Liver (tissue), 9 donors: ENCODE data around the gene CRISPLD2. TPM values are rescaled to one million over a fixed set of nuclear protein-coding genes. Genes with fewer than 3 reads are reported as not detected.

Source experiments
- DNase-seq: peaks from one replicate; pipeline ENCODE4 v3.0.0-alpha.2; 2017; ENCODE audit warnings: low spot score
- H3K27ac ChIP-seq, 2 donors: one replicate each; pipeline ENCODE4 v1.7.0; 2013; ENCODE audit warnings: inconsistent platforms in 2 of 2, low read length in 2 of 2, control low read depth in 1 of 2, low read depth in 1 of 2, mild to moderate bottlenecking in 1 of 2
- H3K27me3 ChIP-seq, 4 donors: one replicate each; pipeline versions ENCODE4 v1.6.1 to v1.7.0; 2013; ENCODE audit warnings: low read length in 3 of 4, inconsistent platforms in 1 of 4, mild to moderate bottlenecking in 1 of 4, moderate library complexity in 1 of 4; ENCODE audit not compliant: control insufficient read depth in 4 of 4, insufficient read depth in 4 of 4
- H3K36me3 ChIP-seq, 4 donors: one replicate each; pipeline versions ENCODE4 v1.6.1 to v1.7.0; 2013; ENCODE audit warnings: low read length in 3 of 4, mild to moderate bottlenecking in 3 of 4, low read depth in 1 of 4, moderate library complexity in 1 of 4; ENCODE audit not compliant: control insufficient read depth in 4 of 4, insufficient read depth in 3 of 4
- H3K4me1 ChIP-seq, 4 donors: one replicate each; pipeline versions ENCODE4 v1.6.1 to v1.7.0; 2013; ENCODE audit warnings: low read length in 3 of 4, mild to moderate bottlenecking in 3 of 4, moderate library complexity in 1 of 4; ENCODE audit not compliant: control insufficient read depth in 4 of 4, insufficient read depth in 4 of 4
- H3K4me3 ChIP-seq, 3 donors: one replicate each; pipeline versions ENCODE4 v1.6.1 to v1.7.0; 2013; ENCODE audit warnings: low read length in 3 of 3, control low read depth in 1 of 3, low read depth in 1 of 3, mild to moderate bottlenecking in 1 of 3
- H3K9ac ChIP-seq, 2 donors: one replicate each; pipeline ENCODE4 v1.7.0; 2013; ENCODE audit warnings: low read length in 2 of 2, mild to moderate bottlenecking in 2 of 2, moderate library complexity in 2 of 2, control low read depth in 1 of 2, low read depth in 1 of 2
- H3K9me3 ChIP-seq, 4 donors: one replicate each; pipeline versions ENCODE4 v1.6.1 to v1.7.0; 2013; ENCODE audit warnings: low read length in 3 of 4; ENCODE audit not compliant: control insufficient read depth in 4 of 4
- EGR1 ChIP-seq, 2 donors: IDR thresholded peaks; 2 replicates each; pipeline ENCODE4 v1.6.1; 2016 to 2018; ENCODE audit warnings: antibody characterized with exemption in 2 of 2, low read depth in 2 of 2
- FOXA1 ChIP-seq: IDR thresholded peaks from 2 replicates; pipeline ENCODE4 v1.6.1; 2016; ENCODE audit warnings: antibody characterized with exemption
- FOXA2 ChIP-seq: IDR thresholded peaks from 2 replicates; pipeline ENCODE4 v1.6.1; 2016; ENCODE audit warnings: antibody characterized with exemption
- GABPA ChIP-seq, 2 donors: IDR thresholded peaks in 1 of 2; conservative IDR thresholded peaks in 1 of 2; 2 replicates each; pipeline ENCODE4 v1.6.1; 2016; ENCODE audit warnings: antibody characterized with exemption in 2 of 2, mild to moderate bottlenecking in 1 of 2, moderate library complexity in 1 of 2
- HNF4A ChIP-seq, 2 donors: conservative IDR thresholded peaks; 2 replicates each; pipeline ENCODE4 v1.6.1; 2016; ENCODE audit warnings: antibody characterized with exemption in 2 of 2, mild to moderate bottlenecking in 2 of 2
- HNF4G ChIP-seq: IDR thresholded peaks from 2 replicates; pipeline ENCODE4 v1.6.1; 2016; ENCODE audit warnings: antibody characterized with exemption
- JUND ChIP-seq, 2 donors: IDR thresholded peaks; 2 replicates each; pipeline ENCODE4 v1.6.1; 2016; ENCODE audit warnings: antibody characterized with exemption in 2 of 2
- NR2F2 ChIP-seq: IDR thresholded peaks from 2 replicates; pipeline ENCODE4 v1.6.1; 2016; ENCODE audit warnings: antibody characterized with exemption
- RAD21 ChIP-seq, 2 donors: IDR thresholded peaks; 2 replicates each; pipeline ENCODE4 v1.6.1; 2016; ENCODE audit warnings: antibody characterized with exemption in 2 of 2, mild to moderate bottlenecking in 2 of 2
- SP1 ChIP-seq: IDR thresholded peaks from 2 replicates; pipeline ENCODE4 v1.6.1; 2018; ENCODE audit warnings: antibody characterized with exemption, mild to moderate bottlenecking
- TAF1 ChIP-seq: conservative IDR thresholded peaks from 2 replicates; pipeline ENCODE4 v1.6.1; 2016; ENCODE audit warnings: antibody characterized with exemption, mild to moderate bottlenecking
- YY1 ChIP-seq: IDR thresholded peaks from 2 replicates; pipeline ENCODE4 v1.6.1; 2016; ENCODE audit warnings: antibody characterized with exemption, mild to moderate bottlenecking
- WGBS: extraction: QIAGEN DNeasy Blood & Tissue Kit; methylation state at CpG from one replicate; pipeline ENCODE4 v1.1.7; 2013; 5-methylcytosine and 5-hydroxymethylcytosine counted together
- polyA plus RNA-seq, 2 donors: library from polyadenylated mRNA; stranded (reverse) in 1 of 2; unstranded in 1 of 2; fragments of 200-250 nt in 1 of 2; fragments of >200 nt in 1 of 2; fragmentation: Nextera tagmentation in 1 of 2; extraction: Ambion mirVana in 1 of 2; gene quantifications; one replicate each; pipeline versions ENCODE4 v1.2.1 to v1.2.3, GENCODE V29; 2013 to 2015
- total RNA-seq, 2 donors: library from RNA; depleted of rRNA; stranded (reverse); fragments of >200 nt; gene quantifications; one replicate each; pipeline ENCODE4 v1.2.3, GENCODE V29; 2014
- TF ChIP-seq, protein P1 (sequence below): IDR thresholded peaks from 2 replicates; pipeline ENCODE4 v1.6.1; 2016; ENCODE audit warnings: antibody characterized with exemption
- TF ChIP-seq, protein P2 (sequence below): IDR thresholded peaks from 2 replicates; pipeline ENCODE4 v1.6.1; 2016; ENCODE audit warnings: antibody characterized with exemption
- TF ChIP-seq, protein P3 (sequence below): IDR thresholded peaks from 2 replicates; pipeline ENCODE4 v1.6.1; 2016; ENCODE audit warnings: antibody characterized with exemption
- TF ChIP-seq, protein P4 (sequence below): fragments of 150-350 bp; IDR thresholded peaks from 2 replicates; pipeline ENCODE4 v1.5.1; 2017; ENCODE audit warnings: improper control_type of control experiment, low read depth, low read length; ENCODE audit not compliant: missing input control
- TF ChIP-seq, protein P5 (sequence below): IDR thresholded peaks from 2 replicates; pipeline ENCODE4 v1.6.1; 2016; ENCODE audit warnings: antibody characterized with exemption, mild to moderate bottlenecking
- donor health status: healthy.
- donor health status: healthy.
- donor health status: healthy.
- donor health status: healthy.
- donor health status: healthy.

CRISPLD2 gene
- total and polyA plus RNA-seq, 4 donors = 2.6 to 14.8 (median 4.1) TPM

GRCh38 chr16:84818989-84819643 lies 669 bp upstream of the CRISPLD2 start:
- Histone ChIP-seq H3K4me3 (no peak overlapping the region), H3K36me3 (no peaks in the 10 kb centered on the region), H3K9me3 (no peaks in the 10 kb centered on the region), H3K4me1 (peaks cover 0 to 6% (median 4%) of the 10 kb centered on the region in 4 donors), H3K27ac (no peak overlapping the region), H3K27me3 (peaks cover 0 to 6% (median 2%) of the 10 kb centered on the region in 4 donors), H3K9ac (no peak overlapping the region)
- TF ChIP-seq TAF1 (no peak), HNF4G (no peak), GABPA (IDR thresholded peaks at IDR 0.05 in 1 of 2, conservative IDR thresholded peaks at IDR 0.05 in 1 of 2) (no peak)
- TF ChIP-seq, protein P1, sequence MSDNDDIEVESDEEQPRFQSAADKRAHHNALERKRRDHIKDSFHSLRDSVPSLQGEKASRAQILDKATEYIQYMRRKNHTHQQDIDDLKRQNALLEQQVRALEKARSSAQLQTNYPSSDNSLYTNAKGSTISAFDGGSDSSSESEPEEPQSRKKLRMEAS = no peak
- TF ChIP-seq, protein P2, sequence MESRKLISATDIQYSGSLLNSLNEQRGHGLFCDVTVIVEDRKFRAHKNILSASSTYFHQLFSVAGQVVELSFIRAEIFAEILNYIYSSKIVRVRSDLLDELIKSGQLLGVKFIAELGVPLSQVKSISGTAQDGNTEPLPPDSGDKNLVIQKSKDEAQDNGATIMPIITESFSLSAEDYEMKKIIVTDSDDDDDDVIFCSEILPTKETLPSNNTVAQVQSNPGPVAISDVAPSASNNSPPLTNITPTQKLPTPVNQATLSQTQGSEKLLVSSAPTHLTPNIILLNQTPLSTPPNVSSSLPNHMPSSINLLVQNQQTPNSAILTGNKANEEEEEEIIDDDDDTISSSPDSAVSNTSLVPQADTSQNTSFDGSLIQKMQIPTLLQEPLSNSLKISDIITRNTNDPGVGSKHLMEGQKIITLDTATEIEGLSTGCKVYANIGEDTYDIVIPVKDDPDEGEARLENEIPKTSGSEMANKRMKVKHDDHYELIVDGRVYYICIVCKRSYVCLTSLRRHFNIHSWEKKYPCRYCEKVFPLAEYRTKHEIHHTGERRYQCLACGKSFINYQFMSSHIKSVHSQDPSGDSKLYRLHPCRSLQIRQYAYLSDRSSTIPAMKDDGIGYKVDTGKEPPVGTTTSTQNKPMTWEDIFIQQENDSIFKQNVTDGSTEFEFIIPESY = no peak
- no peak for DNase-seq
- 50% methylated on average over 29 of the region's 29 CpGs for WGBS

GRCh38 chr16:84820305-84820684 lies 510 bp downstream of the CRISPLD2 start:
- H3K9me3 ChIP-seq = no peaks in the 10 kb centered on the region
- DNase-seq = no peak
- peak overlapping the region; percentile 37 to 63 (median 49) for H3K4me3 ChIP-seq
- H3K9ac ChIP-seq = peak overlapping the region in 1 of 2 donors; percentile 37
- TF ChIP-seq YY1 = no peak
- no peak for TF ChIP-seq TAF1
- no peak for TF ChIP-seq HNF4G
- no peak for TF ChIP-seq SP1
- TF ChIP-seq, protein P3, sequence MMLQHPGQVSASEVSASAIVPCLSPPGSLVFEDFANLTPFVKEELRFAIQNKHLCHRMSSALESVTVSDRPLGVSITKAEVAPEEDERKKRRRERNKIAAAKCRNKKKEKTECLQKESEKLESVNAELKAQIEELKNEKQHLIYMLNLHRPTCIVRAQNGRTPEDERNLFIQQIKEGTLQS = no peak
- no peak for TF ChIP-seq RAD21 (IDR thresholded peaks at IDR 0.05)
- TF ChIP-seq, protein P1 = no peak
- TF ChIP-seq, protein P4, sequence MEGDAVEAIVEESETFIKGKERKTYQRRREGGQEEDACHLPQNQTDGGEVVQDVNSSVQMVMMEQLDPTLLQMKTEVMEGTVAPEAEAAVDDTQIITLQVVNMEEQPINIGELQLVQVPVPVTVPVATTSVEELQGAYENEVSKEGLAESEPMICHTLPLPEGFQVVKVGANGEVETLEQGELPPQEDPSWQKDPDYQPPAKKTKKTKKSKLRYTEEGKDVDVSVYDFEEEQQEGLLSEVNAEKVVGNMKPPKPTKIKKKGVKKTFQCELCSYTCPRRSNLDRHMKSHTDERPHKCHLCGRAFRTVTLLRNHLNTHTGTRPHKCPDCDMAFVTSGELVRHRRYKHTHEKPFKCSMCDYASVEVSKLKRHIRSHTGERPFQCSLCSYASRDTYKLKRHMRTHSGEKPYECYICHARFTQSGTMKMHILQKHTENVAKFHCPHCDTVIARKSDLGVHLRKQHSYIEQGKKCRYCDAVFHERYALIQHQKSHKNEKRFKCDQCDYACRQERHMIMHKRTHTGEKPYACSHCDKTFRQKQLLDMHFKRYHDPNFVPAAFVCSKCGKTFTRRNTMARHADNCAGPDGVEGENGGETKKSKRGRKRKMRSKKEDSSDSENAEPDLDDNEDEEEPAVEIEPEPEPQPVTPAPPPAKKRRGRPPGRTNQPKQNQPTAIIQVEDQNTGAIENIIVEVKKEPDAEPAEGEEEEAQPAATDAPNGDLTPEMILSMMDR = no peak
- no peak for TF ChIP-seq FOXA1
- TF ChIP-seq FOXA2 = no peak
- TF ChIP-seq, protein P2 = no peak
- no peak for TF ChIP-seq GABPA (IDR thresholded peaks at IDR 0.05 in 1 of 2, conservative IDR thresholded peaks at IDR 0.05 in 1 of 2)
- TF ChIP-seq EGR1 (IDR thresholded peaks at IDR 0.05; ENCODE audit: low read depth in 2 of 2) = no peak
- no peak for TF ChIP-seq HNF4A (conservative IDR thresholded peaks at IDR 0.05)
- TF ChIP-seq JUND (IDR thresholded peaks at IDR 0.05) = no peak
- TF ChIP-seq, protein P5, sequence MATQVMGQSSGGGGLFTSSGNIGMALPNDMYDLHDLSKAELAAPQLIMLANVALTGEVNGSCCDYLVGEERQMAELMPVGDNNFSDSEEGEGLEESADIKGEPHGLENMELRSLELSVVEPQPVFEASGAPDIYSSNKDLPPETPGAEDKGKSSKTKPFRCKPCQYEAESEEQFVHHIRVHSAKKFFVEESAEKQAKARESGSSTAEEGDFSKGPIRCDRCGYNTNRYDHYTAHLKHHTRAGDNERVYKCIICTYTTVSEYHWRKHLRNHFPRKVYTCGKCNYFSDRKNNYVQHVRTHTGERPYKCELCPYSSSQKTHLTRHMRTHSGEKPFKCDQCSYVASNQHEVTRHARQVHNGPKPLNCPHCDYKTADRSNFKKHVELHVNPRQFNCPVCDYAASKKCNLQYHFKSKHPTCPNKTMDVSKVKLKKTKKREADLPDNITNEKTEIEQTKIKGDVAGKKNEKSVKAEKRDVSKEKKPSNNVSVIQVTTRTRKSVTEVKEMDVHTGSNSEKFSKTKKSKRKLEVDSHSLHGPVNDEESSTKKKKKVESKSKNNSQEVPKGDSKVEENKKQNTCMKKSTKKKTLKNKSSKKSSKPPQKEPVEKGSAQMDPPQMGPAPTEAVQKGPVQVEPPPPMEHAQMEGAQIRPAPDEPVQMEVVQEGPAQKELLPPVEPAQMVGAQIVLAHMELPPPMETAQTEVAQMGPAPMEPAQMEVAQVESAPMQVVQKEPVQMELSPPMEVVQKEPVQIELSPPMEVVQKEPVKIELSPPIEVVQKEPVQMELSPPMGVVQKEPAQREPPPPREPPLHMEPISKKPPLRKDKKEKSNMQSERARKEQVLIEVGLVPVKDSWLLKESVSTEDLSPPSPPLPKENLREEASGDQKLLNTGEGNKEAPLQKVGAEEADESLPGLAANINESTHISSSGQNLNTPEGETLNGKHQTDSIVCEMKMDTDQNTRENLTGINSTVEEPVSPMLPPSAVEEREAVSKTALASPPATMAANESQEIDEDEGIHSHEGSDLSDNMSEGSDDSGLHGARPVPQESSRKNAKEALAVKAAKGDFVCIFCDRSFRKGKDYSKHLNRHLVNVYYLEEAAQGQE = no peak
- TF ChIP-seq NR2F2 = no peak
- no peaks in the 10 kb centered on the region for H3K36me3 ChIP-seq
- peak overlapping the region; percentile 65 to 78 for H3K27ac ChIP-seq
- peaks cover 0 to 6% (median 2%) of the 10 kb centered on the region in 4 donors for H3K27me3 ChIP-seq
- 55% methylated on average over 8 of the region's 8 CpGs for WGBS
- H3K4me1 ChIP-seq = peaks cover 0 to 6% (median 4%) of the 10 kb centered on the region in 4 donors
